GM12892 (cell line): ENCODE results near the gene PRKCZ.

Source experiments
- POLR2A ChIP-seq: IDR thresholded peaks from 2 replicates; pipeline ENCODE4 v1.6.1; 2011; ENCODE audit warnings: low read depth, low read length, control low read depth
- POLR2AphosphoS5 ChIP-seq: IDR thresholded peaks from 2 replicates; pipeline ENCODE4 v1.6.1; 2011; ENCODE audit warnings: low read depth, low read length, control low read depth
- TAF1 ChIP-seq: IDR thresholded peaks from 2 replicates; pipeline ENCODE4 v1.6.1; 2011; ENCODE audit warnings: low read depth, mild to moderate bottlenecking, control low read depth, low read length, borderline replicate concordance

DNA sequence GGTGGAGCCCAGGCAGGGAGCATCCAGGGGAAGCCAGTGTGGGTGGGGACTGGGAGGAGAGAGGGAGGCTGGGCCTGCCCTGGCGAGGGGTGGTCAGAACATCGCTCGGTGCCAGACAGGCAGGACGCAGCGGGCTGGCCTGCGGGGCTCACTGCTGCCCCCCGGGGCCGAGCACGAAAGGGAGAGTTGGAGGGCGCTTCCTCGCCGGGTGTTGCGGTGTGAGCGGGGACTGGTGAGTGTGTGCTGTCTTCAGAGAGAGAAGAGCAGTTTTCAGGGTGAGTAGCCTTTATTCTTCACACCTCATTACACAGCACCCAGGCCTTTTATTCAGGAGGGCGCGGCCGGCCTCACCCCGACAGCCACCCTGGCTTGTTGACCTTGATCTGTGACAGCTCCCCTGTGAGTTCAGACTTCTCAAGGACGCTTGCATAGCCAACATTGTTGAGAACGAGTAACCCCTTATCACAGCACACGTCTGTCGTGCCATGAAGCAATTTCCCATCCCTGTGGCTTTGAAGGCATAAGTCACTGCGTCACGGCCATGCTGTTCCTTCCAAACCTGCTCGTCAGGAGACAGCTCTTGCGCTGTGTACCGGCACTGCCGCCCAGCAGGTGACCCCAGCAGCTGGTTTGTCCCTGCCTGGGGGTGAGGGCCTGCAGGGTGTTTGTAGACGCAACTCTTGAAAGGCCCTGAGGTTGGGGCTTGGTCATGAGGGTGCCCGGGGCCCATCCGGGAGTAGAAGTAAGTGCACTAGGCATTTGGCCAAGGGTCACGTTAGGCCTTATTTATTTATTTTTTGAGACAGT is 54.6 kb downstream of the PRKCZ start:
- TF ChIP-seq POLR2A, result no peak
- TF ChIP-seq POLR2AphosphoS5, result no peak
- TF ChIP-seq TAF1, result no peak
